ACC112 (cell line): ENCODE measurements around the gene AGAP1.

ENCODE experiments used
- H2AFZ ChIP-seq: fragments of 200-600 bp; sonication (generic); one replicate; pipeline ENCODE4 v1.6.0; 2017; ENCODE audit warnings: antibody characterized with exemption, low read length; ENCODE audit not compliant: unreplicated experiment
- H3K27ac ChIP-seq: fragments of 200-600 bp; sonication (generic); 2 replicates; pipeline ENCODE4 v1.5.1; 2014; ENCODE audit warnings: low read depth, mild to moderate bottlenecking, antibody characterized with exemption, low read length, moderate library complexity
- H3K27me3 ChIP-seq: fragments of 200-600 bp; sonication (generic); 2 replicates; pipeline ENCODE4 v1.6.1; 2014; ENCODE audit warnings: mild to moderate bottlenecking, antibody characterized with exemption, low read length, moderate library complexity, mixed read lengths; ENCODE audit not compliant: insufficient read depth
- H3K36me3 ChIP-seq: fragments of 200-600 bp; sonication (generic); 2 replicates; pipeline ENCODE4 v1.6.1; 2016; ENCODE audit warnings: mild to moderate bottlenecking, antibody characterized with exemption, low read length, moderate library complexity, mixed read lengths; ENCODE audit not compliant: insufficient read depth
- H3K4me1 ChIP-seq: fragments of 200-600 bp; sonication (generic); one replicate; pipeline ENCODE4 v1.6.1; 2016; ENCODE audit warnings: low read length, mixed read lengths; ENCODE audit not compliant: insufficient read depth, unreplicated experiment, control insufficient read depth
- H3K4me3 ChIP-seq: fragments of 200-600 bp; sonication (generic); 2 replicates; pipeline ENCODE4 v1.5.1; 2014; ENCODE audit warnings: mild to moderate bottlenecking, low read depth, low read length
- H3K79me2 ChIP-seq: fragments of 200-600 bp; sonication (generic); one replicate; pipeline ENCODE4 v1.6.0; 2016; ENCODE audit warnings: low read length; ENCODE audit not compliant: control insufficient read depth, unreplicated experiment, insufficient read depth

Gene AGAP1

GRCh38 chr2:236080412-236080811 is 586.6 kb downstream of the AGAP1 start:
- no peaks in the 10 kb centered on the region for H3K36me3 ChIP-seq
- H3K79me2 ChIP-seq, result no peaks in the 10 kb centered on the region

GRCh38 chr2:236081171-236081570 is 587.3 kb downstream of the AGAP1 start:
- Histone ChIP-seq H3K27ac (no peak overlapping the region), H2AFZ (no peak overlapping the region), H3K4me3 (no peak overlapping the region), H3K4me1 (peaks cover 4% of the 10 kb centered on the region), H3K27me3 (no peaks in the 10 kb centered on the region), H3K79me2 (no peaks in the 10 kb centered on the region), H3K36me3 (no peaks in the 10 kb centered on the region)

More at GRCh38 chr2:236080412-236080811, 586.6 kb downstream of the AGAP1 start:
- Histone ChIP-seq H3K27ac (no peak overlapping the region), H2AFZ (no peak overlapping the region), H3K4me1 (peaks cover 4% of the 10 kb centered on the region), H3K27me3 (no peaks in the 10 kb centered on the region), H3K4me3 (no peak overlapping the region)

- H3K27ac ChIP-seq, result no peak overlapping the region
- no peaks in the 10 kb centered on the region for H3K27me3 ChIP-seq
- no peaks in the 10 kb centered on the region for H3K36me3 ChIP-seq
- no peak overlapping the region for H3K4me3 ChIP-seq
- no peaks in the 10 kb centered on the region for H3K79me2 ChIP-seq
- H2AFZ ChIP-seq, result no peak overlapping the region
- peaks cover 4% of the 10 kb centered on the region for H3K4me1 ChIP-seq
These were observed 588.2 kb downstream of the AGAP1 start for GRCh38 chr2:236082061-236082460.

GRCh38 chr2:236083934-236084333 is 590.1 kb downstream of the AGAP1 start:
- Histone ChIP-seq H3K36me3 (no peaks in the 10 kb centered on the region), H3K4me3 (no peak overlapping the region), H3K27me3 (no peaks in the 10 kb centered on the region), H3K27ac (no peak overlapping the region), H2AFZ (no peak overlapping the region), H3K4me1 (no peaks in the 10 kb centered on the region), H3K79me2 (no peaks in the 10 kb centered on the region)

GRCh38 chr2:236085211-236085610 is 591.4 kb downstream of the AGAP1 start:
- no peaks in the 10 kb centered on the region for H3K79me2 ChIP-seq
- H2AFZ ChIP-seq, result no peak overlapping the region
- no peaks in the 10 kb centered on the region for H3K36me3 ChIP-seq
- no peaks in the 10 kb centered on the region for H3K27me3 ChIP-seq
- H3K4me1 ChIP-seq, result no peaks in the 10 kb centered on the region
- no peak overlapping the region for H3K27ac ChIP-seq
- no peak overlapping the region for H3K4me3 ChIP-seq

- Histone ChIP-seq H2AFZ (no peak overlapping the region), H3K36me3 (no peaks in the 10 kb centered on the region), H3K4me1 (no peaks in the 10 kb centered on the region), H3K79me2 (no peaks in the 10 kb centered on the region), H3K27me3 (no peaks in the 10 kb centered on the region), H3K4me3 (no peak overlapping the region), H3K27ac (no peak overlapping the region)
These were observed 591.8 kb downstream of the AGAP1 start for GRCh38 chr2:236085647-236086046.

DNA sequence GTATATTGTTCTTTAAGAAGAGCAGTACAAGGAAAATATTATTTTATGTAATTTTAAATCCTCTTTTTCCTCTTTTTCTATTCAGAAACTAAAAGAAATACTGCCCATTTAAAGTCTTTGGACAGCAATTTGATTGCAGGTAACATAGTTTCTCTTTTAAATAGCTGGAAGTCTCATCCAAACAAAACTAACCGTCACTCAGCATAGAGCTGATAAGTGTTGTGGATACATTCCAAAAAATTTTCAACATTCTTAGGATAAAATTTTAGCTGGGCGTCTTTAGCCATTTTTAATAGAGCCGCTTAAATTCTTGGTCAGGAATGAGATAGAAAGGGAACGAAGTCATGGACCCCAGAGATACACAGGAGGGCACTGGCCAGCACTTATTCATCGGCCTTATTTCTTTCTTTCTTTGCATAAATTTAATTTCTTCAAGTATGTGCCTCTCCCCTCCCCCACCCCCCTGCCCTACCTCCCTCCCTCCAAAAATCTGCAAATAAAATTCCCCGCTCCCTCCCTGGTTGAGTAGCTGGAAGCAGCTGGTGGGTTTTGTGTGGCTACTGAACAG is 592.6 kb downstream of the AGAP1 start:
- Histone ChIP-seq H3K4me1 (no peaks in the 10 kb centered on the region), H2AFZ (no peak overlapping the region), H3K4me3 (no peak overlapping the region), H3K79me2 (no peaks in the 10 kb centered on the region), H3K36me3 (no peaks in the 10 kb centered on the region), H3K27ac (no peak overlapping the region), H3K27me3 (no peaks in the 10 kb centered on the region)

DNA sequence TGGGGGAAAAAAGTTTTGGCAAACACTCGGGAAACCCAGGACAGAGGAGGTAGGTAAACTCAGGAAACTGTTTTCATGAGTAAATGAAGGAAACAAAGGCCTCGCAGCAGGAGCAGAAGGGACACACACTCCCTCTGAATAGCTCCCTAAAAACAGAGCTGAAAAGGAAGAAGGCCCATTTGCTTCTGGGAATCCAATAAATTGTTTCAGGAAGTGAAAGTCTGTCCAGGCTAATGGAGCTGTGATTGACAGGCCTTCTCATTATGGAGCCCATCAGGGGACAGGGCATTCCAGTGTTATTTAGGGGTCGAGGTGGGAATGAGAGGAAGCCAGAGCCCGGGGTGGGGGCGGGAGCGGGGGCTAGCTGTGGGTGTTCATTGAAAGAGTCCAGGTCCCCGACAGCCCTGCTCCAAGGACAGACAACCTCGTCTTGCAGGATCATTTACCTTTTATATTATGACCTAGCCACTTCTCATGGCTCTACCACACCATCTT is 593.2 kb downstream of the AGAP1 start:
- H3K27ac ChIP-seq, result no peak overlapping the region
- no peaks in the 10 kb centered on the region for H3K36me3 ChIP-seq
- no peak overlapping the region for H2AFZ ChIP-seq
- no peaks in the 10 kb centered on the region for H3K79me2 ChIP-seq
- no peaks in the 10 kb centered on the region for H3K4me1 ChIP-seq
- H3K27me3 ChIP-seq, result no peaks in the 10 kb centered on the region
- no peak overlapping the region for H3K4me3 ChIP-seq

- no peak overlapping the region for H3K27ac ChIP-seq
- no peak overlapping the region for H2AFZ ChIP-seq
- no peaks in the 10 kb centered on the region for H3K79me2 ChIP-seq
- H3K27me3 ChIP-seq, result no peaks in the 10 kb centered on the region
- no peak overlapping the region for H3K4me3 ChIP-seq
- H3K36me3 ChIP-seq, result no peaks in the 10 kb centered on the region
- no peaks in the 10 kb centered on the region for H3K4me1 ChIP-seq
These were observed 594.7 kb downstream of the AGAP1 start for GRCh38 chr2:236088368-236089057.

DNA sequence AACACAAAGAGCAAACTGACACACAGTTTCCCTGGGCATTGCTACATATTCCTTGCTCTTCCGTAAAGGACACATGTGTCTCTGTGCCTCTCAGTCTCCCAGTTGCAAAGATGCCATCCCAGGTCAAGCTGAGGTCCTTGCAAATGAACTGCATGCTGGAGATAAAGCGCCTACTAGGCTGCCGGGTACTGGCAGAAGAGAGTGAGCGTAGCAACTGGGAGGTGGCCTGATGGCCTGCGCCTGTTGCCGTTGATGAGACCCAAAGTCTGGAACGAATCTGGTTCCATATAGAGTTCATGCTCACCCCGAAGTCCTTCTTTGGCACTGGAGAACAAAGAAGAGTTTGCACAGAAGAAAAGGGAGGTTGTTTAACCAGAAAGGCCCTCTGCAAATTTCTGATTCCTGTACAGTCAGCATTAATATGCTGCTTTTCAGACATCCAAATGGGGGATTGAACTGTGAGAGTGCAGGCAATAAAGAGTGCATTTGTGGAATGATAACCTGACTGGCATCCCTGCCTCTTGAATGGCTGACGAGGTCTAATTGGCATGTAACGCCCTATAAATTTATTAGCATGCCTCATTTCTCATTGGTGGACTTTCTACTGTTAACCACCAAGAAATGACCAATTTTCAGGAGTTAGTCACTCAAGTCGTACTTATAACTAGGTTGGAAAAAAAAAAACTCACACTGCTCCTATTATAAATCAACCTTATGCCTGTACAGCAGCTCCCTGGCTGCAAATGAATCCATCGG is 595.6 kb downstream of the AGAP1 start:
- H3K4me1 ChIP-seq, result no peaks in the 10 kb centered on the region
- no peak overlapping the region for H2AFZ ChIP-seq
- no peaks in the 10 kb centered on the region for H3K27me3 ChIP-seq
- H3K4me3 ChIP-seq, result no peak overlapping the region
- H3K79me2 ChIP-seq, result no peaks in the 10 kb centered on the region
- no peaks in the 10 kb centered on the region for H3K36me3 ChIP-seq
- H3K27ac ChIP-seq, result no peak overlapping the region

DNA sequence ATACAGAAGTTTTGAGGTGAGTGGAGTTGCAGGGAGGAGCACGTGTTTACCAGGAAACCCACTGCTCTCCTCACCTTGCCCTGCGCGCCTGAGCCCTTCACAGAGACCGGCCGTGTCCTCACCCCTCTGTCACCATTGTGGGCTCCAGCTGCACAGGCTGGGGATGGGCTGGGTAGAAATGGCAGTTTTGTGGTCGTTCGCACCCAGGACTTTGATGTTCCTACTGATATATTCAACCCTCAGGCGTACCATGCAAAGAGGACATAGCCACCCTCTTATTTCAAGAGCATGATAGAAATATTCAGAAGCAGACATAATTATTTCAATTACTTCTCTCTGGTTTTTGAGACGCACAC is 596.2 kb downstream of the AGAP1 start:
- H3K27me3 ChIP-seq, result no peaks in the 10 kb centered on the region
- H3K36me3 ChIP-seq, result no peaks in the 10 kb centered on the region
- H3K27ac ChIP-seq, result no peak overlapping the region
- no peaks in the 10 kb centered on the region for H3K4me1 ChIP-seq
- H3K4me3 ChIP-seq, result no peak overlapping the region
- no peak overlapping the region for H2AFZ ChIP-seq
- H3K79me2 ChIP-seq, result no peaks in the 10 kb centered on the region
